PC-3 (cell line): ENCODE data around the gene TSEN54. TPM values are rescaled to one million over a fixed set of nuclear protein-coding genes. Genes with fewer than 3 reads are reported as not detected.

Source experiments
- ATAC-seq: fragments of 200-7000 bp; cut with Tn5 transposase; 2 replicates; pipeline ENCODE4 v1.9.1; 2020; ENCODE audit warnings: mild to moderate bottlenecking, moderate library complexity
- BruUV-seq: library from RNA; stranded (reverse); fragments of 400-500 nt; replicated peaks from 2 replicates; lab custom pipeline; 2021; lab: Mats Ljungman, UMichigan
- CTCF ChIA-PET: fragments of 300-600 bp; sonication (Branson Sonifier 250); formaldehyde crosslinking; loops from one replicate; lab custom pipeline; 2022; ENCODE audit warnings: antibody characterized with exemption; lab: Charles Lee
- POLR2A ChIA-PET: fragments of 300-600 bp; sonication (Branson Sonifier 250); formaldehyde crosslinking; loops from one replicate; lab custom pipeline; 2022; ENCODE audit warnings: antibody characterized with exemption; ENCODE audit not compliant: unreplicated experiment; lab: Charles Lee
- DNase-seq: peaks from one replicate; pipeline ENCODE4 v3.0.0-alpha.2; 2015
- H2AFZ ChIP-seq: fragments of 300-600 bp; sonication (generic); 2 replicates; pipeline ENCODE4 v1.6.0; 2016; ENCODE audit warnings: antibody characterized with exemption, low read length
- H3F3A ChIP-seq: fragments of 300-600 bp; sonication (generic); one replicate; pipeline ENCODE4 v1.6.0; 2017; ENCODE audit warnings: antibody characterized with exemption, low read length, control low read depth, mild to moderate bottlenecking; ENCODE audit not compliant: unreplicated experiment
- H3K27ac ChIP-seq: fragments of 300-600 bp; sonication (generic); 2 replicates; pipeline ENCODE4 v1.5.1; 2016; ENCODE audit warnings: mild to moderate bottlenecking, low read length
- H3K27me3 ChIP-seq: fragments of 300-600 bp; sonication (generic); 2 replicates; pipeline ENCODE4 v1.6.1; 2016; ENCODE audit warnings: low read length, mixed read lengths
- H3K36me3 ChIP-seq: fragments of 300-600 bp; sonication (generic); 2 replicates; pipeline ENCODE4 v1.6.1; 2016; ENCODE audit warnings: low read depth, mixed run types, low read length, mixed read lengths
- H3K4me1 ChIP-seq: fragments of 300-600 bp; sonication (generic); 2 replicates; pipeline ENCODE4 v1.5.1; 2016; ENCODE audit warnings: low read length; ENCODE audit not compliant: insufficient read depth
- H3K4me2 ChIP-seq: fragments of 300-600 bp; sonication (generic); 2 replicates; pipeline ENCODE4 v1.6.0; 2016; ENCODE audit warnings: low read length
- H3K4me3 ChIP-seq: fragments of 300-600 bp; sonication (generic); 2 replicates; pipeline ENCODE4 v1.5.1; 2016; ENCODE audit warnings: mild to moderate bottlenecking, low read length, mixed read lengths
- H3K79me2 ChIP-seq: fragments of 300-600 bp; sonication (generic); 2 replicates; pipeline ENCODE4 v1.6.1; 2017; ENCODE audit warnings: low read length, mixed read lengths
- H3K9ac ChIP-seq: fragments of 300-600 bp; sonication (generic); 2 replicates; pipeline ENCODE4 v1.6.0; 2016; ENCODE audit warnings: mild to moderate bottlenecking, low read length
- H3K9me2 ChIP-seq: fragments of 300-600 bp; sonication (generic); replicated peaks from 2 replicates; pipeline ENCODE4 v1.6.1; 2016; ENCODE audit warnings: mixed run types, low read length, mixed read lengths
- H3K9me3 ChIP-seq: fragments of 300-600 bp; sonication (generic); 2 replicates; pipeline ENCODE4 v1.6.1; 2016; ENCODE audit warnings: low read length, mixed read lengths
- H4K20me1 ChIP-seq: fragments of 300-600 bp; sonication (generic); 2 replicates; pipeline ENCODE4 v1.6.1; 2016; ENCODE audit warnings: low read length, mixed read lengths
- EZH2 ChIP-seq: fragments of 300-600 bp; sonication (generic); IDR thresholded peaks from one replicate; pipeline ENCODE4 v1.6.1; 2017; ENCODE audit warnings: antibody characterized with exemption, mild to moderate bottlenecking, low read length; ENCODE audit not compliant: unreplicated experiment
- EZH2phosphoT487 ChIP-seq: fragments of 300-600 bp; sonication (generic); IDR thresholded peaks from 2 replicates; pipeline ENCODE4 v1.6.1; 2018; ENCODE audit warnings: mild to moderate bottlenecking, antibody characterized with exemption, low read length, borderline replicate concordance
- intact Hi-C: fragments of 100-400 bp; cut with micrococcal nuclease; formaldehyde crosslinking; loops from 2 replicates; pipeline ENCODE4 v1.9.0; 2023
- total RNA-seq: library from RNA; depleted of rRNA; stranded (reverse); fragments of >200 nt; gene quantifications from 2 replicates; pipeline ENCODE4 v1.2.3, GENCODE V29; 2014
- TF ChIP-seq, protein P1 (sequence below): fragments of 300-600 bp; sonication (generic); conservative IDR thresholded peaks from 2 replicates; pipeline ENCODE4 v1.5.1; 2017; ENCODE audit warnings: antibody characterized with exemption, low read depth, mild to moderate bottlenecking, low read length

TSEN54 gene
- total RNA-seq, 1 experiment from 2014 or later: 61.6 TPM

DNA sequence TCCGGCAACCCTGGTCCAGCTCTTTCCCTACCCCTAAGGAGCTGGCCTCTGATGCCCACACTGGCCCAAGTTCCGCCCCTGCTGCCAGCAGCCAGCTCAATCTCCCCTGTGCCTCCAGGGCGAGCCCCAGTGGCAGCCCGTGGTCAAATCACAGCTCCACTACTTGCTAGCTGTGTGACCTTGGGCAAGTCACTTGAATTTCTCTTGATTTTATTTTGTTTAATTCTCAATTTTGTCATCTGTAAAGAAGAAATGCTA is 11.2 kb upstream of the TSEN54 start:
- intact Hi-C loops: no loop called here
- no peaks in the 10 kb centered on the region for H3K4me1 ChIP-seq
- DNase-seq: no peak
- H3K9ac ChIP-seq: no peak overlapping the region
- no peaks in the 10 kb centered on the region for H3K27me3 ChIP-seq
- H2AFZ ChIP-seq: no peak overlapping the region
- H3K9me3 ChIP-seq: no peaks in the 10 kb centered on the region
- H3F3A ChIP-seq: no peaks in the 10 kb centered on the region
- peaks cover 7% of the 10 kb centered on the region for H4K20me1 ChIP-seq
- H3K4me3 ChIP-seq: no peak overlapping the region
- no peak for ATAC-seq
- no peak overlapping the region for H3K27ac ChIP-seq
- no peak overlapping the region for H3K4me2 ChIP-seq
- peaks cover 22% of the 10 kb centered on the region; the same call in 1 of the 2 replicates for H3K36me3 ChIP-seq
- H3K79me2 ChIP-seq: peaks cover 7% of the 10 kb centered on the region; the same call in 1 of the 2 replicates
- ChIA-PET POLR2A (no interaction called here), CTCF (interaction anchor here (0.5 to 0.6 kb wide), 2 partner anchors 95 to 129 kb away, joined by 3 read pairs; no protein-coding TSS in a partner anchor)
- BruUV-seq: no TSS peak
- H3K9me2 ChIP-seq: no peaks in the 10 kb centered on the region
- TF ChIP-seq, protein P1, sequence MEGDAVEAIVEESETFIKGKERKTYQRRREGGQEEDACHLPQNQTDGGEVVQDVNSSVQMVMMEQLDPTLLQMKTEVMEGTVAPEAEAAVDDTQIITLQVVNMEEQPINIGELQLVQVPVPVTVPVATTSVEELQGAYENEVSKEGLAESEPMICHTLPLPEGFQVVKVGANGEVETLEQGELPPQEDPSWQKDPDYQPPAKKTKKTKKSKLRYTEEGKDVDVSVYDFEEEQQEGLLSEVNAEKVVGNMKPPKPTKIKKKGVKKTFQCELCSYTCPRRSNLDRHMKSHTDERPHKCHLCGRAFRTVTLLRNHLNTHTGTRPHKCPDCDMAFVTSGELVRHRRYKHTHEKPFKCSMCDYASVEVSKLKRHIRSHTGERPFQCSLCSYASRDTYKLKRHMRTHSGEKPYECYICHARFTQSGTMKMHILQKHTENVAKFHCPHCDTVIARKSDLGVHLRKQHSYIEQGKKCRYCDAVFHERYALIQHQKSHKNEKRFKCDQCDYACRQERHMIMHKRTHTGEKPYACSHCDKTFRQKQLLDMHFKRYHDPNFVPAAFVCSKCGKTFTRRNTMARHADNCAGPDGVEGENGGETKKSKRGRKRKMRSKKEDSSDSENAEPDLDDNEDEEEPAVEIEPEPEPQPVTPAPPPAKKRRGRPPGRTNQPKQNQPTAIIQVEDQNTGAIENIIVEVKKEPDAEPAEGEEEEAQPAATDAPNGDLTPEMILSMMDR: no peak
- no peak for TF ChIP-seq EZH2phosphoT487
- no peak for TF ChIP-seq EZH2

DNA sequence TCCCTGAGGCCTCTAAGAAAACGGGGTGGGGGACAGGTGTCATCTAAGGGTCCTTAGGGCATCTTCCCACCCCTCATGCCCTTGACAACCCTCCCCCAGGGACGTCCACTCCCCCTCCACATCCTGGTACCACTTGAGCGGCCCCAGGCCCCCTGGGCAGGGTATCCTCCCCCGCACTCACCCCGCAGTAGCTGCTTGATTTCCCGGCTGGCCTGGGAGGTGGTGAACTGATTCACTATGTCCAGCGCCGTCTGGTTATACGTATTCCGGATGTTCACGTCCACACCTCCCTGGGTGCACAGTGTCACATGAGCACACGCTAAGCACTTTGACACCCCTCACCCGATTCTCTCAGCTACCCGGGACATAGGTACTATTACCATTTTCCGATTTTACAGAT is 10.7 kb upstream of the TSEN54 start:
- Histone ChIP-seq H3F3A (no peaks in the 10 kb centered on the region), H3K9me2 (no peaks in the 10 kb centered on the region), H3K27me3 (no peaks in the 10 kb centered on the region), H3K9me3 (no peaks in the 10 kb centered on the region), H3K27ac (no peak overlapping the region), H3K4me3 (no peak overlapping the region), H3K36me3 (peaks cover 18% of the 10 kb centered on the region; the same call in 1 of the 2 replicates), H3K9ac (no peak overlapping the region), H3K4me1 (no peaks in the 10 kb centered on the region), H3K4me2 (no peak overlapping the region), H3K79me2 (peaks cover 7% of the 10 kb centered on the region; the same call in 1 of the 2 replicates), H4K20me1 (peaks cover 7% of the 10 kb centered on the region), H2AFZ (no peak overlapping the region)
- intact Hi-C loops: no loop called here
- DNase-seq (no peak), ATAC-seq (no peak)
- POLR2A ChIA-PET: no interaction called here
- TF ChIP-seq EZH2 (no peak), EZH2phosphoT487 (no peak)
- TF ChIP-seq, protein P1: no peak
- BruUV-seq: no TSS peak
- CTCF ChIA-PET: interaction anchor here (0.5 kb wide), 1 partner anchor 95 kb away, joined by 3 read pairs; no protein-coding TSS in a partner anchor

DNA sequence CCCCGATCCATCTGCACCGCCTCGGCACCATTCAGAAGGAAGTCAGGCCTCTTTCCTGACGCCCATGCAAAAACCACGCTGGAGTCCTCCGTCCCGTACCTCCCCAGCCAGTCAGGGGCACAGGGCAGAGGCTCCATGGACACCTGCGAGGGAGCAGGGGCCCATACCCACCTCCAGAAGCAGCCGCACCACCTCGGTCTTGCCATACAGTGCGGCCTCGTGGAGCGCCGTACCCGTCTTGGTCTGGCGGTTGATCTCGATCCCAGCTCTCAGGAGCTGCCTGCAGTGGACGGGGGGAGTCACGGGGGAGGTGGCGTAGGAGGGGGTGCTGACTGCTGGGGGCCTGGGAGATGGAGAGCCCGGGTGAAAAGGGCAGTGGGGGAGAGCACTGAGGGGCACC is 10.2 kb upstream of the TSEN54 start:
- Histone ChIP-seq H3K4me3 (no peak overlapping the region), H3K9me3 (no peaks in the 10 kb centered on the region), H3K4me2 (no peak overlapping the region), H3K36me3 (peaks cover 18% of the 10 kb centered on the region; the same call in 1 of the 2 replicates), H3F3A (no peaks in the 10 kb centered on the region), H3K79me2 (peaks cover 8% of the 10 kb centered on the region; the same call in 1 of the 2 replicates), H3K27me3 (no peaks in the 10 kb centered on the region), H3K9ac (no peak overlapping the region), H3K9me2 (no peaks in the 10 kb centered on the region), H3K27ac (no peak overlapping the region), H2AFZ (no peak overlapping the region), H3K4me1 (no peaks in the 10 kb centered on the region), H4K20me1 (peaks cover 7% of the 10 kb centered on the region)
- no peak for ATAC-seq
- ChIA-PET POLR2A (no interaction called here), CTCF (no interaction called here)
- BruUV-seq: no TSS peak
- no peak for TF ChIP-seq EZH2phosphoT487
- no peak for TF ChIP-seq EZH2
- TF ChIP-seq, protein P1: no peak
- intact Hi-C loops: no loop called here
- DNase-seq: no peak
